ENCODE measurements around the gene SDF2L1. TPM values are rescaled to one million over a fixed set of nuclear protein-coding genes. Genes with fewer than 3 reads are reported as not detected.
A peak's percentile ranks its signal among the peaks of the same experiment; 100 is the strongest.

SDF2L1 gene
- total and polyA plus RNA-seq, 2 of the 13 experiments (the other 11 are each of a cell fraction or from before 2014, with no cell fraction given) = 18.0 to 57.4 TPM

GRCh38 chr22:21677606-21678443 lies 35.7 kb downstream of the SDF2L1 start (continued):
- TF ChIP-seq HOMEZ (CRISPR knock-in tag; IDR thresholded peaks at IDR 0.05; ENCODE audit: low read depth) (no peak), ZBTB1 (CRISPR knock-in tag; IDR thresholded peaks at IDR 0.05; ENCODE audit: borderline replicate concordance) (no peak), PHF5A (CRISPR knock-in tag; IDR thresholded peaks at IDR 0.05; ENCODE audit: low read depth, unreplicated experiment) (no peak), DDIT3 (CRISPR knock-in tag; IDR thresholded peaks at IDR 0.05) (no peak), ZNF552 (CRISPR knock-in tag; IDR thresholded peaks at IDR 0.05; ENCODE audit: borderline replicate concordance) (no peak), AKAP8 (CRISPR knock-in tag; IDR thresholded peaks at IDR 0.05) (peak; percentile 80; the same call in 1 of the 2 replicates), XRCC5 (optimal IDR thresholded peaks at IDR 0.05; ENCODE audit: low read length) (peak; percentile 31), KAT8 (CRISPR knock-in tag; IDR thresholded peaks at IDR 0.05) (0 out of 2 replicates have a peak, but pooled peaks have one; percentile 30), SIN3A (IDR thresholded peaks at IDR 0.05; ENCODE audit: borderline replicate concordance, low read depth, low read length) (no peak), ZNF660 (CRISPR knock-in tag; IDR thresholded peaks at IDR 0.05; ENCODE audit: borderline replicate concordance, low read depth) (no peak), ZNF598 (CRISPR knock-in tag; IDR thresholded peaks at IDR 0.05; ENCODE audit: borderline replicate concordance) (no peak), ZIK1 (CRISPR knock-in tag; IDR thresholded peaks at IDR 0.05; ENCODE audit: borderline replicate concordance, low read depth) (0 out of 2 replicates have a peak, but pooled peaks have one; percentile 57), ATAD3A (CRISPR knock-in tag; IDR thresholded peaks at IDR 0.05) (no peak), ZBED4 (CRISPR knock-in tag; IDR thresholded peaks at IDR 0.05; ENCODE audit: borderline replicate concordance) (no peak), MAFK (conservative IDR thresholded peaks at IDR 0.05 in 1 of 2, IDR thresholded peaks at IDR 0.05 in 1 of 2; ENCODE audit: low read length in 2 of 2) (no peak), BCL3 (CRISPR knock-in tag; IDR thresholded peaks at IDR 0.05) (no peak), JDP2 (CRISPR knock-in tag; IDR thresholded peaks at IDR 0.05; ENCODE audit: borderline replicate concordance) (no peak), PRDM4 (CRISPR knock-in tag; IDR thresholded peaks at IDR 0.05; ENCODE audit: borderline replicate concordance) (no peak), KLF13 (CRISPR knock-in tag; IDR thresholded peaks at IDR 0.05) (no peak)
